Measurements from ENCODE around the gene NKTR.

The NKTR gene

DNA sequence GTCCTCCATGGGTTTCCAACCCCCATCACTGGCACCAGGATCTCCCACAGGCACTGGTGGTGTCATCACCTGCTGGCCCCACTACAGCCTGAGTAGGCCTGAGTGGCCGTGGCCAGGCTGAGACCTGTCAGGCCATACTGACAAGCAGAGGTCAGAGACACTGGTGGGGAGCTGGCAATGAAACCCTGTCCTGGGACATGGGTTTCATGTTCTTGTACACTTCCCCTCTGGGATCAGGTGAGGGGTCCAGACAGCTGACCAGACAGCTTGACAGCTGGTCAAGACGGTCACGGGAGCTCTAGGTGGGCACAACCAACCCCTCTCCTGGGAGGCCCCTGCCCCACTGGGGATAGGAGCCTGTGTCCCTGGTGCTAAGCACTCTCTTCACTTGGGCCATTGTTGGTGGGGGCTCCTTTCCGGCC lies 66.1 kb downstream of the NKTR start:
- TF ChIP-seq ZNF274 (IDR thresholded peaks at IDR 0.05; ENCODE audit: low read depth, low read length), result no peak
- H3K4me3 ChIP-seq (ENCODE audit: low read length), result no peak overlapping the region

DNA sequence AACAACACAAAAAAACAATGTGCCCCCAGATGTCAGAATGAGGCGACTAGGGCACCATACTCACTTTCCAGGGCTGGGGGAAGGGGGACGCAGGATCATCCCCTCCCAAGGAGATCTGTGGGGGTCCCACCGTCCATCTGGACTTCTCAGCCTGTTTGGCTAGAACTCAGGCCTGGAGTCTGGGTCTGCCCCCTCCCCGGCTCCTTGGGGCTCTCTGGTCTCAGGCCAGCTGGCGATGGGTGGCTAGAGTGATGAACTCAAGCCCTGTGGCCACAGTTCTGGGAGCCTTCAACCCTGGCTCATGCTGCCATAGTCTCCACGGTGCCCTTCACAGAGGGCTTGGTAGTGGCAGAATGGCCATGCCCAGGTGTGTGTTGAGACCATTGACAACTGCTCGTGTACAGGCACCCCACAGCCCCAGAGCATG lies 66.6 kb downstream of the NKTR start:
- no peak for TF ChIP-seq ZNF274 (IDR thresholded peaks at IDR 0.05; ENCODE audit: low read depth, low read length)
- H3K4me3 ChIP-seq (ENCODE audit: low read length), result no peak overlapping the region

DNA sequence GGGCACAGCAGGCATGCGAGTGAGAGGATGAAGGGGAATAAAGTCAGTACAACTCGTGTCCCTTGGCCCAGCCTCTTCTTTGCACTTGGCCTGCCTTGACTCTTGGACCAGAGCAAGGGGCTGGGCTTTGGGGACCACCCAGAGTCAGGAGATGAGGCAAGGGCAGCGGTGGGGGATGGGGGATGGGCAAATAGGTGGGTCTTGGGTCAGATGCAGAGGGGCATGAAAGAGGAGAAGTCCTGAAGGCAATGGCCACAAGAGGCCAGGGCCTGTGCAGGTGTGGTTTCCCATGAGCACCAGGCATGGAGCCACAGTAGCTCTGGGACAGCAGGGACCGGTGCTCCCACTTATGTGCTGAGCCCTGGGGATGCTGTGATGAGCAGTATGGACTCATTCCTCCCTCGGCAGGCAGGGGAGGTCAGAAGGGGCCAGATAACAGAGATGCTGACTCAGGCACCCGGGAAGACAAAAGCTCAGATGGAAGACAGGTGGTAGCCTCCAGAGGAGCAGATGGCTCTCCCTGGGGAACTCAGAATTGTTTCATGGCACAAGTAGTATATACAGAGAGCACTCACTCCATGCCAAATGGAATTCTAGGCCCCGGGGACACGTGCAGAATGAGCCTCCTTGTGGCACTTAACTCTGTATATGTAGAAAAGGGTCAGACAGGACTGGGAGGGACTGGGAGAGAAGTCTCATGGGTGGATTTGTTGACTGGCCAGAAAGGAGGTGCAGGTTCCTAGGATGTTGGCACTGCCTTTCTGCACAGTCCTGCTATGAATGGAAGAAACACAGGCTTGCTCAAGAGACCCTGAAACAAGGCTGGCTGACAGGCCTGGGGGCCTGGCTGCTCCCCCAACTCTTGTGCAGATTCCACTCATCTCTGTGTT lies 67.3 kb downstream of the NKTR start:
- H3K4me3 ChIP-seq (ENCODE audit: low read length), result no peak overlapping the region
- no peak for TF ChIP-seq ZNF274 (IDR thresholded peaks at IDR 0.05; ENCODE audit: low read depth, low read length)

DNA sequence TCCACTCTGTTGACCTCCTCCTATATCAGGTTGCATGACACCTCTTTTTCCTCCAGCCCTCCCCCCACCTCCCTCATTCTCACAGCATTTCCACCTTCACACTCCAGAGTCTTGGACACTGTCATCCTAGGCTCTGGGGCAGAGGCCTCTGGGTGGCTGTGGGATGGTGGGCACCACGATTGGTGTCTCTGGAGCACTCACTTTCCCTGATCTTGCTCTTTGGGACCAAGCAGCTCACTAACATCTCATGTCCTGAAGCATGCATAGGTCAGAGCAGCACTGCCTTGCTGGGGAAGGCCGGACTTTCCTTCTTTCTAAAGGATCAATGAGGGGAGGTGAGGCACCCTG lies 67.9 kb downstream of the NKTR start:
- H3K4me3 ChIP-seq (ENCODE audit: low read length), result no peak overlapping the region
- TF ChIP-seq ZNF274 (IDR thresholded peaks at IDR 0.05; ENCODE audit: low read depth, low read length), result no peak

DNA sequence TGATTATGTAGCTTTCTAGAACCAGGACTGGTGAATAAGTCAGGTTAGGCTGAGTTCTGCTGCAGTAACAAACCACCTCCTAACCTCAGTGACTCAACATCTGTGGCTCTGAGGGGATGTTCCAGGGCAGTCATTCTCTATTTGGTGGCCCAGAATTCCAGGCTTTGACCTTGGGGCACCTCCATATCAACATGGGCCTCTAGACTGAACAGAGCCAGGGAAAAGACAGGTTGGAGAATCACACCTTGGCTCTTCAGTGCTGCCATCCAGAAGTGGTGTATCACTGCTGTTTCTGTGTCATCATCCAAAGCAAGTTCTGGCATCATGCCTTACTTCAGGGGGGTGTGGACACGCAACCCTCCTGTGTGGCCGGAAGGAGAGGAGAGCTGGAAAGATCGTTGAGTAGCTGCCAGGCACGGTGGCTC lies 68.3 kb downstream of the NKTR start:
- no peak for TF ChIP-seq ZNF274 (IDR thresholded peaks at IDR 0.05; ENCODE audit: low read depth, low read length)
- no peak overlapping the region for H3K4me3 ChIP-seq (ENCODE audit: low read length)

DNA sequence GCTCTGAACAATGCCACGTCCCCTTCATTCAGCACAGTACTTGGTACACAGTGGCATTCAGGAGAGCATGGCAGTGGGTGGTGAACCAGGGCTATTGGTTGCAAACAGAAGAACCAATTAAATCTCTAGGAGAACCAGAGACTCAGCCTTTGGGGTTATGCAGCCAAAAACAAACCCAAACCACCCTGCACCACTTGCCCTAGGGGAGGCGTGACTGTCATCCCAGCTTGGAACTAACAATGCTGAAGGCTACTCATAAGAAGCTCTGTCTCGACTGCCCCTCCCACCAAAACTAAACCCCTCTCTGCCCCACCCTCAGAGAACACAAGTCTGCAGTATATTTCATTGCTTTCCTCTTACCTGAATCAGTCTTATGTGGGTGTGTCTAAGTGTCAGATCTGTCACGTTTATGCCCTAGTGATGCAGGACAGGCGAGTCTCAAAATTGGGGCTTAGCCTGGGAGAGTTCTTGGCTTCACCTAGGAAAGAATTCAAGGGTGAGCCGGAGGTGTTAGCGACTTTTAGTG lies 69.6 kb downstream of the NKTR start:
- H3K4me3 ChIP-seq (ENCODE audit: low read length), result no peak overlapping the region
- TF ChIP-seq ZNF274 (IDR thresholded peaks at IDR 0.05; ENCODE audit: low read depth, low read length), result no peak

DNA sequence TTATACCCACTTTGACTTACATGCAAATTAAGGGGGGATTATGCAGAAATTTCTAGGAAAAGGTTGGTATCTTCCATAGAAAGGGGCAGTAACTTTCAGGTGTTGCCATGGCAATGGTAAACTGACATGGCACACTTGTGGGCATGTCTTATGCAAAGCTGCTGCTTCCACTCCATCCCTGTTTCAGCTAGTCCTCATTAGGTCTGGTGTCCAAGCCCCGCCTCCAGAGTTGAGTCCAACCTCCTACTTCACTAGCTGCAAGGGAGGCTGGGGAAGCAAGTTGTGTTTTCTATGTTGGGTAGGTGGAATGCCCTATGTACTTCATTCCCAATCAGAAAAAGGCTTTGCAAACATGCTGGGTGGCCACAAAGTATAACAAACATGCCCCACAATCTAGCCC lies 70.2 kb downstream of the NKTR start:
- no peak overlapping the region for H3K4me3 ChIP-seq (ENCODE audit: low read length)
- TF ChIP-seq ZNF274 (IDR thresholded peaks at IDR 0.05; ENCODE audit: low read depth, low read length), result no peak

DNA sequence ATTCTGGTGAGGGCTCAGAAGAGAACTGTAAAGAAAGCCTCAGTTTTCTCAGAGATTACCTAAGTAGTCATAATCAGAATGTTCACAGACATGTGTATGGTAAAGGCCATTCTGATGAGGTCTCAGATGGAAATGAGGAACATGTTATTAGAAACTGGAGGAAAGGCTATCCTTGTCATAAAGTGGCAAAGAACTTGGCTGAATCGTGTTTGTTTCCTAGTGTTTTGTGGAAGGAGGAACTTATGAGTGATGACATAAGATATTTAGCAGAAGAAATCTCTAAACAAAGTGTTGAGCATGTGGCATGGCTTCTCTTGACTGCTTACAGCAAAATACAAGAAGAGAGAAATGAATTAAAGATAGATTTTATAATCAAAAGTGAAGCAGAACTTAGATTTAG lies 72.0 kb downstream of the NKTR start:
- H3K4me3 ChIP-seq (ENCODE audit: low read length), result no peak overlapping the region
- no peak for TF ChIP-seq ZNF274 (IDR thresholded peaks at IDR 0.05; ENCODE audit: low read depth, low read length)

DNA sequence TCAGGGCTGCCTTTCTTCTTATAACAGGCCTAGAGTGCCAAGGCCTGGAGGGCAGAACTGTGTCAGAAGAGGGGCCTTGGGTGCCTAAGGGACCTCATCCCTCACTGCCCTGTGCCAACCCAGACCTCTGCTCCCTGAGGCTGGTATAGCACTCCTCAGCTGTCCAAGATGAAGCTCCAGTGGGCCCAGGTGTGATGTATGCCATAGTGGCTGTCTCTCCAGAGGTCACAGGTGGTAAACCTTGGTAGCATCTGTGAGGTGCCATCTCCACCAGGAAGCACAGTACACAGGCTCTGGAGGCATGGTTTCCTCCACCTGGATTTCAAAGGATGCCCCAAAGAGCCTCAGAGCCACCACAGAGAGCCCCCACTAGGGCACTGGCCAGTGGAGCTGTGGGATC lies 72.6 kb downstream of the NKTR start:
- TF ChIP-seq ZNF274 (IDR thresholded peaks at IDR 0.05; ENCODE audit: low read depth, low read length), result no peak

DNA sequence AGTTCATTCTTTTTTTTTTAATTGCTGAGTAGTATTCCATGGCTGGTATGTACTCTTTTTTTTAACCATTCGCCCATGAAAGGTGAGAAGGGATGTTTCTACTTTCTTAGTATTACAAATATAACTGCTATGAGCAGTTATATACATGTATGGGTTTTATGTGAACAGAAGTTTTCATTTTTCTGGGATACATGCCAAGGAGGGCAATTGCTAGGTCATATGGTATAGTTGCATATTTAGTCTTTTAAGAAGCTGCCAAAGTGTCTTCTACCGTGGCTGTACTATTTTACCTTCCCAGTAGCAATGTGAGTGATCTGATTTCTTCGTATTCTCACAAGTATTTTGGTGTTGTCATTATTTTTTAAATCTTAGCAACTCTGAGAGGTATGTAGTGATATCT lies 73.7 kb downstream of the NKTR start:
- no peak overlapping the region for H3K4me3 ChIP-seq (ENCODE audit: low read length)
- TF ChIP-seq ZNF274 (IDR thresholded peaks at IDR 0.05; ENCODE audit: low read depth, low read length), result no peak

More for the DNA sequence above, 72.6 kb downstream of the NKTR start:
- H3K4me3 ChIP-seq (ENCODE audit: low read length), result no peak overlapping the region

DNA sequence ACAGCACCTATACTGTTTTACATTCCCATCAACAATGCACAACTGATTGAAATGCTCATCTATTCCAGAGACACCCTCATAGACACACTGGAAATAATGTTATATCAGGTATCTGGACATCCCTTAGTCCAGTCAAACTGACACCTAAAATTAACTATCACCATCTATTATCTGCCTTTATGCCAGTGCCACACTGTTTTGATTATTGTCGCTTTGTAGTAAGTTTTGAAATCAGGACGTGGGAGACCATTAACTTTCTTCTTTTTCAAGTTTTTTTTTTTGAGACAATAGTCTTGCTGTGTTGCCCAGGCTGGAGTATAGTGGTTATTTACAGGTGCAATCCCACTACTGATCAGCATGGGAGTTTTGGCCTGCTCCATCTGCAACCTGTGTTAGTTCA lies 75.4 kb downstream of the NKTR start:
- no peak for TF ChIP-seq ZNF274 (IDR thresholded peaks at IDR 0.05; ENCODE audit: low read depth, low read length)
- no peak overlapping the region for H3K4me3 ChIP-seq (ENCODE audit: low read length)

DNA sequence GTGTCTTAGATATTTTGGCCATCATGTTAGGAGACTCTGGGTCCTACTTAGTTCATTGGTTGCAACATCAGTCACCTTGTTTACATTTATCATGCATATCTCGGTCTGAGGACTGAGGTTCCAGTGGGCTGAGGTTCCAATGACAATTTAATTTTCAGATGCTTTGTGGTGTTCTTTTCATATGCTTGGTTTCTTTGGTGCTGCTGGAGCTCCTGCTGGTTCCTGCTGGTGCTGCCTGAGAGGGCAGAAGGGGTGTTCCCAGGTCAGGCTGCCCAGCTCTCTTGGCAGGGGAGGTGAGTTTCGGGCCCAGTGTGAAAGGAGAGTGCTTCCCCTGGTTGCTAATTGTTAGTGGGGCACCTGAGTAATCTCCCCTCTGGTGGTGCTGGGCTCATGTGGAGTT lies 78.0 kb downstream of the NKTR start:
- TF ChIP-seq ZNF274 (IDR thresholded peaks at IDR 0.05; ENCODE audit: low read depth, low read length), result no peak
- no peak overlapping the region for H3K4me3 ChIP-seq (ENCODE audit: low read length)

DNA sequence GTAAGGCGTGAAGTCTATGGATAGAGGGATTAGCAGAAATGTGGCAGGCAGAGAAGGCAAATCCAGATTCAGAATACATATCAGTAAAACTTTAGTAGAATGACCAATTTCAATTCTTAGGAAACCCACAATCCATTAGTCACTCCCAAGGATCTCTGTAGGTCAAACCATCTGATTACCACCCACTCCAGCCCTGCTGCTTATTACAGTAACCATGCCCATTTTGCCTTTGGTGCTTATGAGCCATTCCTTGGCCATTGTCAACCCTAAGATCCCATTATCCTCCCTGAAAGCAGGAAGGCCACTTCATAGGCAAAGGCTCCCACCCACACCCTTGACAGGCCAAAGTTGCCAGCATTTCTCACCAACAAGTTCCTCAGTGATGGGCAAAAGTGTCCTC lies 79.8 kb downstream of the NKTR start:
- H3K4me3 ChIP-seq (ENCODE audit: low read length), result no peak overlapping the region
- TF ChIP-seq ZNF274 (IDR thresholded peaks at IDR 0.05; ENCODE audit: low read depth, low read length), result no peak

DNA sequence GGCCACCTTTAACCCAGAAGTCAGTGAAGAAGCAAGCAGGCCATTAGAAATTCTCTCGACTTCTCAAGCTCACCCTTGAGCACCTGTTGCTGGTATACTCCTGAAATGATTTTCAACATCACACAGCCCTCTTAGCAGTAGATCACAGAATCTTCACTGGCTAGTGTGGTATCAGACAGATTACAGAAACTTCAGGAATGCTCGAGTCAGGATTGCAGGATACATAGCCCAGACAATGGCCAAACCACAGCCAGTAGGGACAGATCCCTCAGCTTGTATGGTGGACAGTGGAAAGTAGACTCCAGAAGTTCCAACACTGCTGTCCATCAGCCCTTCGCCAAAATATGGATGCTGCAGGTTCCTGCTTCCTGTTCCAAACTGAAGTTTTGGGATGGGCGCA lies 80.3 kb downstream of the NKTR start:
- no peak for TF ChIP-seq ZNF274 (IDR thresholded peaks at IDR 0.05; ENCODE audit: low read depth, low read length)

DNA sequence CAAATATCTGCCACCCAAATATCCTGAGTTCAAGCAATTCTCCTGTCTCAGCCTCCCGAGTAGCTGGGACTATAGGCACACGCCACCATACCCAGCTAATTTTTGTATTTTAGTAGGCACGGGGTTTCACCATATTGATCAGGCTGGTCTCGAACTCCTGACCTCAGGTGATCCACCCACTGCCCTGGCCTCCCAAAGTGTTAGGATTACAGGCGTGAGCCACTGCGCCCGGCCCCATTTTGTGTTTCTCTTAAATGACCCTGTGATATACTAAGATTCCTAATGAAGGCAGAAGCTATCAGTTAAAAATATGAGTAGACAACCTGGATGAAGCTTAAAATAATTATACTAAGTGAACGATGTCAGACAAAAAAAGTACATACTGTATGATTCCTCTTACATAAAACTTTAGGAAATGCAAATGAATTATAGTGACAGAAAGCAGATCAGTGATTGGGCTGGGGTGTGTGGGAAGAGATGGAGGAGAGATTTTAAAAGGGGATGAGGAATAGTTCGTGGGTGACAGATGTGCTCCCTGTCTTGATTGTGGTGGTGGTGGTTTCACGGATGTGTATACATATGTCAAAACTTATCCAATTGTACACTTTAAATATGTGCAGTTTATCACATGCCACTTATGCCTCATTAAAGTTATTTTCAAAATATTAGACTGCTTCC lies 81.0 kb downstream of the NKTR start:
- no peak overlapping the region for H3K4me3 ChIP-seq (ENCODE audit: low read length)
- TF ChIP-seq ZNF274 (IDR thresholded peaks at IDR 0.05; ENCODE audit: low read depth, low read length), result no peak

More for the DNA sequence above, 80.3 kb downstream of the NKTR start:
- no peak overlapping the region for H3K4me3 ChIP-seq (ENCODE audit: low read length)

Measured in GM08714 (cell line).